HepG2 (cell line): ENCODE measurements around the gene GPT2. TPM values are rescaled to one million over a fixed set of nuclear protein-coding genes. Genes with fewer than 3 reads are reported as not detected.
A peak's percentile ranks its signal among the peaks of the same experiment; 100 is the strongest.

Experiments used
- GABPA ChIP-seq, 2 experiments: IDR thresholded peaks; 2 replicates each; pipeline ENCODE4 v1.6.1; 2011 to 2016; ENCODE audit warnings: low read depth in 2 of 2, low read length in 1 of 2, missing biosample characterization in 1 of 2, missing genetic modification characterization in 1 of 2
- KDM4B ChIP-seq: sonication (generic); formaldehyde crosslinking; IDR thresholded peaks from 2 replicates; pipeline ENCODE4 v1.4.0; 2020; ENCODE audit warnings: missing genetic modification reagents
- MED13 ChIP-seq: sonication (generic); formaldehyde crosslinking; IDR thresholded peaks from 2 replicates; pipeline ENCODE4 v1.5.0; 2020; ENCODE audit warnings: missing genetic modification reagents
- MYC ChIP-seq: sonication (generic); formaldehyde crosslinking; IDR thresholded peaks from 2 replicates; pipeline ENCODE4 v1.9.0; 2021; ENCODE audit warnings: missing genetic modification reagents, borderline replicate concordance
- NFE2 ChIP-seq: sonication (generic); formaldehyde crosslinking; IDR thresholded peaks from 2 replicates; pipeline ENCODE4 v1.4.0; 2020; ENCODE audit warnings: missing genetic modification reagents
- RXRB ChIP-seq: IDR thresholded peaks from 2 replicates; pipeline ENCODE4 v1.6.1; 2016; ENCODE audit warnings: borderline replicate concordance, missing genetic modification reagents, missing compliant biosample characterization
- THYN1 ChIP-seq: sonication (generic); formaldehyde crosslinking; IDR thresholded peaks from 2 replicates; pipeline ENCODE4 v1.8.1; 2023; ENCODE audit warnings: low read depth, mild to moderate bottlenecking, moderate library complexity, missing genetic modification reagents, borderline replicate concordance
- ZNF33A ChIP-seq: sonication (generic); formaldehyde crosslinking; IDR thresholded peaks from 2 replicates; pipeline ENCODE4 v1.5.1; 2020; ENCODE audit warnings: missing genetic modification reagents, mild to moderate bottlenecking, moderate library complexity, borderline replicate concordance
- ZNF501 ChIP-seq: sonication (generic); formaldehyde crosslinking; IDR thresholded peaks from 2 replicates; pipeline ENCODE4 v1.5.1; 2020; ENCODE audit warnings: mild to moderate bottlenecking, moderate library complexity, missing genetic modification reagents
- ZNF737 ChIP-seq: sonication (generic); formaldehyde crosslinking; IDR thresholded peaks from 2 replicates; pipeline ENCODE4 v1.5.0; 2020; ENCODE audit warnings: missing genetic modification reagents, mild to moderate bottlenecking, borderline replicate concordance
- ZSCAN21 ChIP-seq: sonication (generic); formaldehyde crosslinking; IDR thresholded peaks from 2 replicates; pipeline ENCODE4 v1.8.0; 2022; ENCODE audit warnings: mild to moderate bottlenecking, missing genetic modification reagents, moderate library complexity, borderline replicate concordance
- ZSCAN31 ChIP-seq: sonication (generic); formaldehyde crosslinking; IDR thresholded peaks from 2 replicates; pipeline ENCODE4 v1.5.0; 2020; ENCODE audit warnings: low read depth, mild to moderate bottlenecking, missing genetic modification reagents
- ZZZ3 ChIP-seq: sonication (generic); formaldehyde crosslinking; IDR thresholded peaks from 2 replicates; pipeline ENCODE4 v1.4.0; 2020; ENCODE audit warnings: missing genetic modification reagents, mild to moderate bottlenecking, borderline replicate concordance
- polyA plus RNA-seq, 8 experiments: library from polyadenylated mRNA; depleted of rRNA in 3 of 8; stranded (reverse) in 7 of 8; unstranded in 1 of 8; fragments of >200 nt; fragmentation: Illumina TruSeq in 4 of 8; extraction: Trizol in 4 of 8; gene quantifications; 2 replicates each; pipeline versions ENCODE4 v1.2.1 to v1.2.3, GENCODE V29; 2011 to 2016; ENCODE audit warnings: low read depth in 4 of 8, missing spikeins in 1 of 8, mixed read lengths in 1 of 8; ENCODE audit not compliant: insufficient read depth in 1 of 8
- total RNA-seq, 5 experiments: library from RNA; depleted of rRNA; stranded (reverse); fragments of >200 nt; fragmentation: Illumina TruSeq; extraction: Trizol; gene quantifications; 2 replicates each; pipeline ENCODE4 v1.2.3, GENCODE V29; 2016; ENCODE audit warnings: low read depth in 1 of 5
- TF ChIP-seq, protein P1 (sequence below): sonication (generic); formaldehyde crosslinking; IDR thresholded peaks from 2 replicates; pipeline ENCODE4 v1.4.0; 2020; ENCODE audit warnings: missing genetic modification reagents, borderline replicate concordance
- TF ChIP-seq, protein P2 (sequence below): sonication (generic); formaldehyde crosslinking; IDR thresholded peaks from 2 replicates; pipeline ENCODE4 v1.5.1; 2020; ENCODE audit warnings: missing genetic modification reagents, mild to moderate bottlenecking, borderline replicate concordance
- TF ChIP-seq, protein P3 (sequence below): sonication (generic); formaldehyde crosslinking; IDR thresholded peaks from 2 replicates; pipeline ENCODE4 v1.4.0; 2020; ENCODE audit warnings: missing genetic modification reagents
- TF ChIP-seq, protein P4 (sequence below): sonication (generic); formaldehyde crosslinking; IDR thresholded peaks from 2 replicates; pipeline ENCODE4 v1.8.0; 2022; ENCODE audit warnings: missing genetic modification reagents, mild to moderate bottlenecking, borderline replicate concordance

GPT2 gene
- total and polyA plus RNA-seq, 2 of the 13 experiments (the other 11 are each of a cell fraction or from before 2014, with no cell fraction given) = 138 to 267 TPM

DNA sequence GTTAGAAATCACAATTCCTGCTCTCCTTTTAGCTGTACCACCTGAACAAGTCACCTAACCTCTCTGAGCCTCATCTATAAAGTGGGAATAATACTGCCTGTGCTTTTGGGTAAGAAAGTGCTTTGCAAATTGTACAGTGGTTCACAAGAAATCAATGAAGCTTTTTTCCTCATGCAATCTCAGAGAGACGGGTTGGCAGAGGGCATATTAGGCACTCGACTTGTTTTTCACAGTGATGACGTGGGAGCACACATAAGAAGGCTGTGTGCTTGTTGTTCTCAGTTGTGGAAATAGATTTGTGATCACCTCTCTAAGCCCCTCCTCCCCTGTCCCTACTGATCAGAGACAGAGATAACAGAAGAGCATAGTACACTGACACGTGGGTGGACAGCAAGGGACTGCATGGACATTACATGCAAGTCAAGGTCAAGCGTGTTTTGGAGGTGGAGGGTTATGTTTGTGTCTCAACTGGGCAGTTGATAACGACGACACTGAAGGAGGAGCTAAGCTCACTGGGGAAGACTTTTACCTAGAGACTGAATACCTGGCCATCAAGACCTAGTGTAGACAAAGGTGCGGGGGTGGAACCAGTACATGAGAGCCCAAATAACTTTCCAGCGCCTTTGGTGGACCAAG lies 1.7 kb upstream of the GPT2 start (continued):
- TF ChIP-seq, protein P1, sequence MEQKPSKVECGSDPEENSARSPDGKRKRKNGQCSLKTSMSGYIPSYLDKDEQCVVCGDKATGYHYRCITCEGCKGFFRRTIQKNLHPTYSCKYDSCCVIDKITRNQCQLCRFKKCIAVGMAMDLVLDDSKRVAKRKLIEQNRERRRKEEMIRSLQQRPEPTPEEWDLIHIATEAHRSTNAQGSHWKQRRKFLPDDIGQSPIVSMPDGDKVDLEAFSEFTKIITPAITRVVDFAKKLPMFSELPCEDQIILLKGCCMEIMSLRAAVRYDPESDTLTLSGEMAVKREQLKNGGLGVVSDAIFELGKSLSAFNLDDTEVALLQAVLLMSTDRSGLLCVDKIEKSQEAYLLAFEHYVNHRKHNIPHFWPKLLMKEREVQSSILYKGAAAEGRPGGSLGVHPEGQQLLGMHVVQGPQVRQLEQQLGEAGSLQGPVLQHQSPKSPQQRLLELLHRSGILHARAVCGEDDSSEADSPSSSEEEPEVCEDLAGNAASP (CRISPR knock-in tag) = peak; percentile 96; the same call in 1 of the 2 replicates
- TF ChIP-seq ZSCAN21 (CRISPR knock-in tag) = peak; percentile 62; the same call in 1 of the 2 replicates
- TF ChIP-seq ZNF33A (CRISPR knock-in tag) = no peak
- peak; percentile 54; the same call in 1 of the 2 replicates for TF ChIP-seq MYC (CRISPR knock-in tag)
- 0 out of 2 replicates have a peak, but pooled peaks have one; percentile 20 for TF ChIP-seq ZNF501 (CRISPR knock-in tag)
- 0 out of 2 replicates have a peak, but pooled peaks have one; percentile 56 for TF ChIP-seq ZSCAN31
- TF ChIP-seq, protein P2, sequence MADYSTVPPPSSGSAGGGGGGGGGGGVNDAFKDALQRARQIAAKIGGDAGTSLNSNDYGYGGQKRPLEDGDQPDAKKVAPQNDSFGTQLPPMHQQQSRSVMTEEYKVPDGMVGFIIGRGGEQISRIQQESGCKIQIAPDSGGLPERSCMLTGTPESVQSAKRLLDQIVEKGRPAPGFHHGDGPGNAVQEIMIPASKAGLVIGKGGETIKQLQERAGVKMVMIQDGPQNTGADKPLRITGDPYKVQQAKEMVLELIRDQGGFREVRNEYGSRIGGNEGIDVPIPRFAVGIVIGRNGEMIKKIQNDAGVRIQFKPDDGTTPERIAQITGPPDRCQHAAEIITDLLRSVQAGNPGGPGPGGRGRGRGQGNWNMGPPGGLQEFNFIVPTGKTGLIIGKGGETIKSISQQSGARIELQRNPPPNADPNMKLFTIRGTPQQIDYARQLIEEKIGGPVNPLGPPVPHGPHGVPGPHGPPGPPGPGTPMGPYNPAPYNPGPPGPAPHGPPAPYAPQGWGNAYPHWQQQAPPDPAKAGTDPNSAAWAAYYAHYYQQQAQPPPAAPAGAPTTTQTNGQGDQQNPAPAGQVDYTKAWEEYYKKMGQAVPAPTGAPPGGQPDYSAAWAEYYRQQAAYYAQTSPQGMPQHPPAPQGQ (CRISPR knock-in tag) = peak; percentile 96; the same call in 1 of the 2 replicates
- TF ChIP-seq MED13 (CRISPR knock-in tag) = no peak
- TF ChIP-seq THYN1 (CRISPR knock-in tag) = no peak
- TF ChIP-seq, protein P3, sequence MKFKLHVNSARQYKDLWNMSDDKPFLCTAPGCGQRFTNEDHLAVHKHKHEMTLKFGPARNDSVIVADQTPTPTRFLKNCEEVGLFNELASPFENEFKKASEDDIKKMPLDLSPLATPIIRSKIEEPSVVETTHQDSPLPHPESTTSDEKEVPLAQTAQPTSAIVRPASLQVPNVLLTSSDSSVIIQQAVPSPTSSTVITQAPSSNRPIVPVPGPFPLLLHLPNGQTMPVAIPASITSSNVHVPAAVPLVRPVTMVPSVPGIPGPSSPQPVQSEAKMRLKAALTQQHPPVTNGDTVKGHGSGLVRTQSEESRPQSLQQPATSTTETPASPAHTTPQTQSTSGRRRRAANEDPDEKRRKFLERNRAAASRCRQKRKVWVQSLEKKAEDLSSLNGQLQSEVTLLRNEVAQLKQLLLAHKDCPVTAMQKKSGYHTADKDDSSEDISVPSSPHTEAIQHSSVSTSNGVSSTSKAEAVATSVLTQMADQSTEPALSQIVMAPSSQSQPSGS (CRISPR knock-in tag) = peak; percentile 74
- TF ChIP-seq ZZZ3 (CRISPR knock-in tag) = peak; percentile 59; the same call in 1 of the 2 replicates
- TF ChIP-seq ZNF737 (CRISPR knock-in tag) = no peak
- peak; percentile 100 for TF ChIP-seq RXRB (CRISPR knock-in tag)
- no peak for TF ChIP-seq GABPA (IDR thresholded peaks at IDR 0.05; ENCODE audit: low read depth, low read length)
- peak; percentile 61 for TF ChIP-seq GABPA (CRISPR knock-in tag; IDR thresholded peaks at IDR 0.05; ENCODE audit: low read depth)
- peak; percentile 89 for TF ChIP-seq KDM4B (CRISPR knock-in tag)
- TF ChIP-seq NFE2 (CRISPR knock-in tag) = no peak
- TF ChIP-seq, protein P4, sequence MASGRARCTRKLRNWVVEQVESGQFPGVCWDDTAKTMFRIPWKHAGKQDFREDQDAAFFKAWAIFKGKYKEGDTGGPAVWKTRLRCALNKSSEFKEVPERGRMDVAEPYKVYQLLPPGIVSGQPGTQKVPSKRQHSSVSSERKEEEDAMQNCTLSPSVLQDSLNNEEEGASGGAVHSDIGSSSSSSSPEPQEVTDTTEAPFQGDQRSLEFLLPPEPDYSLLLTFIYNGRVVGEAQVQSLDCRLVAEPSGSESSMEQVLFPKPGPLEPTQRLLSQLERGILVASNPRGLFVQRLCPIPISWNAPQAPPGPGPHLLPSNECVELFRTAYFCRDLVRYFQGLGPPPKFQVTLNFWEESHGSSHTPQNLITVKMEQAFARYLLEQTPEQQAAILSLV (CRISPR knock-in tag) = 0 out of 2 replicates have a peak, but pooled peaks have one; percentile 12
